ENCODE results near the gene FAM9C. TPM values are rescaled to one million over a fixed set of nuclear protein-coding genes. Genes with fewer than 3 reads are reported as not detected.
"Not testable (repeated sequence)": the region's sequence is repeated elsewhere in the genome, so short reads cannot be mapped to it uniquely, and the experiment has no call there.

The FAM9C gene
- total and polyA plus RNA-seq, 2 experiments from 2014 or later = not detected

GRCh38 chrX:13022926-13023325, 21.5 kb downstream of the FAM9C start:
- Histone ChIP-seq H3K9ac (no peak overlapping the region), H3K79me2 (ENCODE audit: insufficient read depth) (no peaks in the 10 kb centered on the region), H4K20me1 (ENCODE audit: insufficient read depth) (no peaks in the 10 kb centered on the region), H3K9me3 (ENCODE audit: low read depth) (no peaks in the 10 kb centered on the region), H3K27ac (no peak overlapping the region), H3K4me1 (ENCODE audit: insufficient read depth) (peaks cover 26% of the 10 kb centered on the region), H3K4me3 (no peak overlapping the region), H2AFZ (no peak overlapping the region), H3K27me3 (replicated peaks; ENCODE audit: insufficient read depth) (no peaks in the 10 kb centered on the region), H3K9me2 (ENCODE audit: insufficient read depth) (no peaks in the 10 kb centered on the region), H3K36me3 (ENCODE audit: low read depth) (no peaks in the 10 kb centered on the region), H3K4me2 (ENCODE audit: unreplicated experiment) (no peak overlapping the region), H3F3A (ENCODE audit: insufficient read depth) (no peaks in the 10 kb centered on the region)
- no peak for DNase-seq
- WGBS, 2 experiments (ENCODE audit: low coverage in 1 of 2, low lambda C conversion rate in 2 of 2, missing lambda C conversion rate in 2 of 2) = 48 to 50% methylated on average over 2 of the region's 2 CpGs
- TF ChIP-seq EZH2 (IDR thresholded peaks at IDR 0.05; ENCODE audit: insufficient read depth, poor library complexity, severe bottlenecking) = no peak
- TF ChIP-seq EZH2phosphoT487 (IDR thresholded peaks at IDR 0.05; ENCODE audit: insufficient read depth, low read depth) = no peak
- in situ Hi-C loops (cut with MboI) = no loop called here

DNA sequence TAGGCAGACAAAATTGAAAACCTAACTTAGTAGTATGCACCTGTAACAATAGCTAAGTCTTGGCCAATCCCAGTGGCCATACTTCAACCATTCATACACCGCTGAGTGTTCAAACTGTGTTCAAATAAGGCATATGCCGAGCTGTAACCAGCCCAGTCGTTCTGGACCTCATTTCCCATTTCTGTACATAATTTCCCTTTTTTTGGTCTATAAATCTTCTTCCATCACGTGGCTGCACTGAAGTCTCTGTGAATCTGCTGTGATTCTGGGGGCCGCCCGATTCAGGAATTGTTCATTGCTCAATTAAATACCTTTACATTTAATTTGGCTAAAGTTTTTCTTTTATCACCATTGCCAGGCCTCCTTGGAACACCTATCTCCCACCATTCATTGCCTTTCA, 27.7 kb downstream of the FAM9C start:
- H3K4me3 ChIP-seq; H3K79me2 ChIP-seq (ENCODE audit: insufficient read depth); H2AFZ ChIP-seq; H3K4me2 ChIP-seq (ENCODE audit: unreplicated experiment); H4K20me1 ChIP-seq (ENCODE audit: insufficient read depth); H3K36me3 ChIP-seq (ENCODE audit: low read depth); H3K27ac ChIP-seq; DNase-seq; H3F3A ChIP-seq (ENCODE audit: insufficient read depth); H3K9me2 ChIP-seq (ENCODE audit: insufficient read depth); H3K9ac ChIP-seq; H3K9me3 ChIP-seq (ENCODE audit: low read depth); in situ Hi-C loops (cut with MboI); H3K27me3 ChIP-seq (replicated peaks; ENCODE audit: insufficient read depth): not testable (repeated sequence)
- WGBS, 2 experiments (ENCODE audit: low coverage in 1 of 2, low lambda C conversion rate in 2 of 2, missing lambda C conversion rate in 2 of 2) = 98 to 100% methylated on average over 5 to 6 of the region's 6 CpGs
- H3K4me1 ChIP-seq (ENCODE audit: insufficient read depth) = peaks cover 11% of the 10 kb centered on the region

GRCh38 chrX:13015536-13016236, 28.7 kb downstream of the FAM9C start:
- WGBS, 2 experiments (ENCODE audit: low coverage in 1 of 2, low lambda C conversion rate in 2 of 2, missing lambda C conversion rate in 2 of 2) = 93 to 94% methylated on average over 3 of the region's 3 CpGs
- TF ChIP-seq EZH2 (IDR thresholded peaks at IDR 0.05; ENCODE audit: insufficient read depth, poor library complexity, severe bottlenecking) = no peak
- no peak for TF ChIP-seq EZH2phosphoT487 (IDR thresholded peaks at IDR 0.05; ENCODE audit: insufficient read depth, low read depth)
- no peaks in the 10 kb centered on the region for H3K9me2 ChIP-seq (ENCODE audit: insufficient read depth)
- no peaks in the 10 kb centered on the region for H3K27me3 ChIP-seq (replicated peaks; ENCODE audit: insufficient read depth)
- in situ Hi-C loops (cut with MboI) = no loop called here
- H3K27ac ChIP-seq = no peak overlapping the region
- H3K4me3 ChIP-seq = no peak overlapping the region
- H3K79me2 ChIP-seq (ENCODE audit: insufficient read depth) = no peaks in the 10 kb centered on the region
- no peaks in the 10 kb centered on the region for H3F3A ChIP-seq (ENCODE audit: insufficient read depth)
- no peak for DNase-seq
- H3K4me2 ChIP-seq (ENCODE audit: unreplicated experiment) = no peak overlapping the region
- H3K36me3 ChIP-seq (ENCODE audit: low read depth) = no peaks in the 10 kb centered on the region
- H4K20me1 ChIP-seq (ENCODE audit: insufficient read depth) = no peaks in the 10 kb centered on the region
- no peak overlapping the region for H2AFZ ChIP-seq
- no peaks in the 10 kb centered on the region for H3K9me3 ChIP-seq (ENCODE audit: low read depth)
- H3K4me1 ChIP-seq (ENCODE audit: insufficient read depth) = peaks cover 2% of the 10 kb centered on the region; the same call in 1 of the 2 replicates
- H3K9ac ChIP-seq = no peak overlapping the region

DNA sequence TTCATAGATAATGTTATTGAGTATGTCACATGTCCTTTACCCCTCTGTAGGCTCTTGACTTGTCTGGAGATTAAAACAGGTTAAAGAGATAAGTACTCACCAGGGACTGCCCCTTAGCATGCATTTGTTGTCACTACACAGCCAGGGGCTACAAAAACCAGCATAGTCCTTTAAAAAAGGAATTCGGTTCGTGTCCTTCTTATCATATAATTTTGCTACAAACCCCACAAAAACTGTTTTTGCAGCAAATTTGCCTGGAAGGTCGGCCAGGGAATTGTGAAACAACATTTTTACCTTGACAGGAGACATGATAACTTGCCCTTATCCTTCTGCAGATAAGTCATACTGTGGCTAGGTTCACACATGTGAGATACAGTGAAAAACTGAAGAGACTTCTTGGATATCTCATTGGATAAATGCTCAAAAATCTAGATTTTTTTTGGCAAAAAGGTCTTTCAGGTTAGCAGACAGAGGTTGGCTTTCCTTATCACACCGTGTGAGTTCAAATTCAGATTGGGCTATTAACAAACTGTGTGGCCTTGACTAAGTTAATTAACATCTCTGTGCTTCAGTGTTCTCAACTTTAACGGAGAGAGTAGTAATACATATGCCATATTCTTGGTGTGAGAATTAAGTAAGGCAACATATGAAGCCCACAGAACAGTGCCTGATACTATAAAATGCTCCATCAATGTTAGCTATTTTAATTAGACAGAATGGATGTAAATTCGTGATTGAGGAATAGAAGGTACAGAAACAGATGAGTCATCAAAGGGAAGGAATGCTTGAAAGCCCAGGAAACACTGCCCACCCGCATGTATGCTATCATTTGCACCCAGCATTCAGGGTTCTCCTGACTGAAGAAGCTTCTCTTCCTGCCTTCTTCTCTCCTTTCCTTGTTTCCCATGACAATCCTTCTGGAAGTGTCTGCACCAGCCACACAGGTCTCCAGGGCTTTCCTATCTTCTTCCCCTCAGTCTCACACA, 30.0 kb downstream of the FAM9C start:
- Histone ChIP-seq H3K79me2 (ENCODE audit: insufficient read depth) (no peaks in the 10 kb centered on the region), H3K9ac (no peak overlapping the region), H3K4me2 (ENCODE audit: unreplicated experiment) (no peak overlapping the region), H3K9me2 (ENCODE audit: insufficient read depth) (no peaks in the 10 kb centered on the region), H4K20me1 (ENCODE audit: insufficient read depth) (no peaks in the 10 kb centered on the region), H3K36me3 (ENCODE audit: low read depth) (no peaks in the 10 kb centered on the region), H3K4me3 (no peak overlapping the region), H3K9me3 (ENCODE audit: low read depth) (no peaks in the 10 kb centered on the region), H3K27ac (no peak overlapping the region), H3K27me3 (replicated peaks; ENCODE audit: insufficient read depth) (no peaks in the 10 kb centered on the region), H3F3A (ENCODE audit: insufficient read depth) (no peaks in the 10 kb centered on the region), H3K4me1 (ENCODE audit: insufficient read depth) (no peaks in the 10 kb centered on the region), H2AFZ (peak overlapping the region; percentile 68; the same call in 1 of the 2 replicates)
- WGBS, 2 experiments (ENCODE audit: low coverage in 1 of 2, low lambda C conversion rate in 2 of 2, missing lambda C conversion rate in 2 of 2) = 90 to 91% methylated on average over 6 to 7 of the region's 7 CpGs
- TF ChIP-seq EZH2phosphoT487 (IDR thresholded peaks at IDR 0.05; ENCODE audit: insufficient read depth, low read depth) = no peak
- no peak for TF ChIP-seq EZH2 (IDR thresholded peaks at IDR 0.05; ENCODE audit: insufficient read depth, poor library complexity, severe bottlenecking)
- no peak for DNase-seq
- in situ Hi-C loops (cut with MboI) = no loop called here
